GM12878 (cell line): ENCODE results near the gene FSTL4. TPM values are rescaled to one million over a fixed set of nuclear protein-coding genes. Genes with fewer than 3 reads are reported as not detected.

Experiments used
- CREB1 ChIP-seq: IDR thresholded peaks from 2 replicates; pipeline ENCODE4 v1.6.1; 2012; ENCODE audit warnings: low read depth, mild to moderate bottlenecking, inconsistent platforms
- CREM ChIP-seq: IDR thresholded peaks from 2 replicates; pipeline ENCODE4 v1.6.1; 2014; ENCODE audit warnings: antibody characterized with exemption, low read depth
- E2F8 ChIP-seq: fragments of 450-650 bp; IDR thresholded peaks from 2 replicates; pipeline ENCODE4 v1.6.1; 2018; ENCODE audit warnings: mild to moderate bottlenecking, low read depth, moderate library complexity; ENCODE audit not compliant: partially characterized antibody
- GATAD2B ChIP-seq: fragments of 450-650 bp; conservative IDR thresholded peaks from 2 replicates; pipeline ENCODE4 v1.6.1; 2017; ENCODE audit warnings: low read depth, mild to moderate bottlenecking, moderate library complexity
- HDAC6 ChIP-seq: fragments of 200-600 bp; sonication (generic); IDR thresholded peaks from one replicate; pipeline ENCODE4 v1.8.0; 2017; ENCODE audit warnings: antibody characterized with exemption; ENCODE audit not compliant: unreplicated experiment
- JUNB ChIP-seq: IDR thresholded peaks from 2 replicates; pipeline ENCODE4 v1.6.1; 2016; ENCODE audit warnings: antibody characterized with exemption, mild to moderate bottlenecking
- MEF2A ChIP-seq: IDR thresholded peaks from 2 replicates; pipeline ENCODE4 v1.6.1; 2011; ENCODE audit warnings: low read depth, mild to moderate bottlenecking, low read length, moderate library complexity; ENCODE audit not compliant: insufficient read depth
- POLR2A ChIP-seq: IDR thresholded peaks from 2 replicates; pipeline ENCODE4 v1.6.1; 2011; ENCODE audit warnings: low read depth, mild to moderate bottlenecking, low read length
- RAD21 ChIP-seq: IDR thresholded peaks from 2 replicates; pipeline ENCODE4 v1.6.1; 2011; ENCODE audit warnings: mild to moderate bottlenecking, low read depth, low read length, moderate library complexity; ENCODE audit not compliant: insufficient read depth
- RELB ChIP-seq: fragments of 450-650 bp; IDR thresholded peaks from 2 replicates; pipeline ENCODE4 v1.6.1; 2017; ENCODE audit warnings: low read depth, mild to moderate bottlenecking, moderate library complexity
- SPI1 ChIP-seq: IDR thresholded peaks from 2 replicates; pipeline ENCODE4 v1.6.1; 2011; ENCODE audit warnings: low read depth, mild to moderate bottlenecking, low read length, moderate library complexity, borderline replicate concordance; ENCODE audit not compliant: insufficient read depth
- ZBTB4 ChIP-seq: fragments of 450-650 bp; formaldehyde crosslinking; IDR thresholded peaks from 2 replicates; pipeline ENCODE4 v1.4.0; 2022; ENCODE audit warnings: mild to moderate bottlenecking, moderate library complexity
- polyA plus RNA-seq, 11 experiments: library from polyadenylated mRNA; depleted of rRNA in 4 of 11; unstranded in 6 of 11; stranded (reverse) in 5 of 11; fragments of >200 nt; fragmentation: Nextera tagmentation in 4 of 11; fragmentation: Illumina TruSeq in 1 of 11; extraction: Ambion mirVana in 4 of 11; extraction: Trizol in 1 of 11; gene quantifications; 1 replicate in 1 of 11; 2 replicates in 10 of 11; pipeline versions ENCODE4 v1.2.1 to v1.2.3, GENCODE V29; 2011 to 2016; ENCODE audit warnings: inconsistent platforms in 2 of 11, missing spikeins in 2 of 11, low read depth in 1 of 11
- total RNA-seq, 4 experiments: library from RNA; depleted of rRNA in 3 of 4; stranded (reverse); fragments of >200 nt in 3 of 4; fragmentation: Illumina TruSeq in 1 of 4; extraction: Trizol in 1 of 4; gene quantifications; 2 replicates each; pipeline versions ENCODE4 v1.2.1 to v1.2.3, GENCODE V29; 2013 to 2021

The FSTL4 gene
- total and polyA plus RNA-seq, 10 of the 15 experiments (the other 5 are each of a cell fraction or from before 2014, with no cell fraction given): 0.01 to 0.79 (median 0.21) TPM; not detected in 6

GRCh38 chr5:133531178-133531577 is 81.2 kb downstream of the FSTL4 start (continued):
- no peak for TF ChIP-seq E2F8
- TF ChIP-seq RAD21: peak; percentile 51
- peak; percentile 79 for TF ChIP-seq SPI1
- no peak for TF ChIP-seq GATAD2B
- peak; percentile 48; the same call in 1 of the 2 replicates for TF ChIP-seq CREM
- peak; percentile 31; the same call in 1 of the 2 replicates for TF ChIP-seq CREB1
- no peak for TF ChIP-seq ZBTB4 (CRISPR knock-in tag)
- TF ChIP-seq POLR2A: no peak
- peak; percentile 78 for TF ChIP-seq JUNB
- no peak for TF ChIP-seq HDAC6
- 0 out of 2 replicates have a peak, but pooled peaks have one; percentile 29 for TF ChIP-seq MEF2A
- TF ChIP-seq RELB: no peak
